HEK293 (cell line): ENCODE results near the gene STPG2.

Experiments used
- CTCF ChIA-PET: fragments of 350-600 bp; formaldehyde crosslinking; extraction: SDS; loops from one replicate; lab custom pipeline; 2021; ENCODE audit warnings: antibody characterized with exemption; lab: Yijun Ruan, JAX
- POLR2A ChIA-PET: fragments of 300-600 bp; formaldehyde crosslinking; extraction: SDS; loops from one replicate; lab custom pipeline; 2020; ENCODE audit warnings: antibody characterized with exemption, inconsistent platforms; lab: Yijun Ruan, JAX
- H3K27ac ChIP-seq: fragments of 200-500 bp; sonication (Bioruptor generic); 2 replicates; pipeline ENCODE4 v1.5.1; 2014; ENCODE audit warnings: low read depth, low read length, control low read depth, inconsistent platforms; ENCODE audit errors: extremely low read depth
- H3K36me3 ChIP-seq, 2 experiments: fragments of 200-500 bp in 1 of 2; sonication (Bioruptor generic) in 1 of 2; 1 replicate in 1 of 2; 2 replicates in 1 of 2; pipeline ENCODE4 v1.5.1; 2014 to 2017; ENCODE audit warnings: inconsistent platforms in 2 of 2, low read length in 2 of 2; ENCODE audit not compliant: control insufficient read depth in 2 of 2, insufficient read depth in 1 of 2
- H3K4me1 ChIP-seq: fragments of 200-500 bp; sonication (Bioruptor generic); 2 replicates; pipeline ENCODE4 v1.5.1; 2014; ENCODE audit warnings: mild to moderate bottlenecking, low read length, inconsistent platforms; ENCODE audit not compliant: control insufficient read depth, insufficient read depth
- H3K4me3 ChIP-seq: 2 replicates; pipeline ENCODE4 v1.5.1; 2011; ENCODE audit warnings: low read depth, mild to moderate bottlenecking, control low read depth, low read length, moderate library complexity
- H3K9me3 ChIP-seq: fragments of 200-500 bp; sonication (Bioruptor generic); 2 replicates; pipeline ENCODE4 v1.5.1; 2014; ENCODE audit warnings: low read depth, low read length, inconsistent platforms; ENCODE audit not compliant: control insufficient read depth, insufficient read depth
- HOXA7 ChIP-seq: sonication (generic); formaldehyde crosslinking; IDR thresholded peaks from 2 replicates; pipeline ENCODE4 v1.8.1; 2022; ENCODE audit warnings: missing genetic modification reagents, borderline replicate concordance
- SALL2 ChIP-seq: fragments of 450-650 bp; formaldehyde crosslinking; IDR thresholded peaks from 2 replicates; pipeline ENCODE4 v1.5.0; 2017; ENCODE audit warnings: missing biosample characterization, mild to moderate bottlenecking, missing genetic modification characterization, borderline replicate concordance
- SCRT2 ChIP-seq: fragments of 450-650 bp; formaldehyde crosslinking; IDR thresholded peaks from 2 replicates; pipeline ENCODE4 v1.5.1; 2016; ENCODE audit warnings: missing biosample characterization, missing genetic modification characterization
- ZNF112 ChIP-seq: fragments of 450-650 bp; formaldehyde crosslinking; IDR thresholded peaks from 2 replicates; pipeline ENCODE4 v1.5.0; 2017; ENCODE audit warnings: missing biosample characterization, missing genetic modification characterization
- ZNF140 ChIP-seq: fragments of 450-650 bp; formaldehyde crosslinking; IDR thresholded peaks from 2 replicates; pipeline ENCODE4 v1.5.1; 2016; ENCODE audit warnings: missing biosample characterization, missing genetic modification characterization
- ZNF214 ChIP-seq: fragments of 450-650 bp; formaldehyde crosslinking; IDR thresholded peaks from 2 replicates; pipeline ENCODE4 v1.5.1; 2017; ENCODE audit warnings: missing biosample characterization, mild to moderate bottlenecking, missing genetic modification characterization, borderline replicate concordance
- ZNF350 ChIP-seq: fragments of 450-650 bp; formaldehyde crosslinking; IDR thresholded peaks from 2 replicates; pipeline ENCODE4 v1.5.0; 2017; ENCODE audit warnings: missing biosample characterization, mild to moderate bottlenecking, missing genetic modification characterization
- ZNF585B ChIP-seq: fragments of 450-650 bp; formaldehyde crosslinking; IDR thresholded peaks from 2 replicates; pipeline ENCODE4 v1.5.1; 2016; ENCODE audit warnings: missing biosample characterization, missing genetic modification characterization
- ZNF600 ChIP-seq: fragments of 450-650 bp; formaldehyde crosslinking; IDR thresholded peaks from 2 replicates; pipeline ENCODE4 v1.5.1; 2016; ENCODE audit warnings: missing biosample characterization, missing genetic modification characterization
- ZNF670 ChIP-seq: fragments of 450-650 bp; formaldehyde crosslinking; IDR thresholded peaks from 2 replicates; pipeline ENCODE4 v1.5.1; 2016; ENCODE audit warnings: missing biosample characterization, missing genetic modification characterization, low read depth
- ZNF843 ChIP-seq: fragments of 450-650 bp; formaldehyde crosslinking; IDR thresholded peaks from 2 replicates; pipeline ENCODE4 v1.5.1; 2016; ENCODE audit warnings: missing biosample characterization, missing genetic modification characterization
- ZXDB ChIP-seq: fragments of 450-650 bp; formaldehyde crosslinking; IDR thresholded peaks from 2 replicates; pipeline ENCODE4 v1.5.1; 2016; ENCODE audit warnings: missing biosample characterization, missing genetic modification characterization
- TF ChIP-seq, protein P1 (sequence below): fragments of 450-650 bp; formaldehyde crosslinking; IDR thresholded peaks from 2 replicates; pipeline ENCODE4 v1.5.1; 2017; ENCODE audit warnings: missing biosample characterization, mild to moderate bottlenecking, missing genetic modification characterization, moderate library complexity
- TF ChIP-seq, protein P2 (sequence below): fragments of 450-650 bp; formaldehyde crosslinking; IDR thresholded peaks from 2 replicates; pipeline ENCODE4 v1.5.1; 2016; ENCODE audit warnings: missing biosample characterization, missing genetic modification characterization
- TF ChIP-seq, protein P3 (sequence below): fragments of 450-650 bp; formaldehyde crosslinking; IDR thresholded peaks from 2 replicates; pipeline ENCODE4 v1.5.1; 2016; ENCODE audit warnings: missing biosample characterization, missing genetic modification characterization, borderline replicate concordance
- TF ChIP-seq, protein P4 (sequence below): fragments of 450-650 bp; formaldehyde crosslinking; IDR thresholded peaks from 2 replicates; pipeline ENCODE4 v1.5.1; 2016; ENCODE audit warnings: missing biosample characterization, missing genetic modification characterization
- TF ChIP-seq, protein P5 (sequence below): fragments of 450-650 bp; formaldehyde crosslinking; IDR thresholded peaks from 2 replicates; pipeline ENCODE4 v1.5.1; 2016; ENCODE audit warnings: missing biosample characterization, missing genetic modification characterization
- TF ChIP-seq, protein P6 (sequence below): fragments of 450-650 bp; formaldehyde crosslinking; IDR thresholded peaks from 2 replicates; pipeline ENCODE4 v1.5.1; 2017; ENCODE audit warnings: missing biosample characterization, missing genetic modification characterization

The STPG2 gene

DNA sequence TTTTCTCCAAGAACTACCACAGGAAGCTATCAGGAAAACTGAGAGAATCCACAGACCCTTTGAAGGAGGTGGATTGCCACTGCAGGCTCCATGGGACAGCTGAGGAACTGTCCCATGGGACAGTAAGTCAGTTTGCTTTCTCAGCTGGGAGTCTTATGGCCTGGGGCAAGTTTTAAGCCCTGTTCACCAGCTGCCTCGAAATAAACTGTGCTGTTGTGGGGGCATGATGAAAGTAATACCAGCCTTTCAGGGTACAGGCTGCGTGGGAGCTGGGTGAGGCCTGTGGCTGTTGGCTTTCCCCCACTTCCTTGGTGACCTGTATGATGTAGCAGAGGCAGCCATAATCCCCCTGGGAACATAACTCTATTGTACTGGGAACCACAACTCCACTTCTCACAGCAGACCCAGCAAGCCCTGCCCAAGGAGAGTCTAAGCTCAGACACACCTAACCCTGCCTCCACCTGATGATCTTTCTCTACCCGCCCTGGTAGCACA lies 452.1 kb downstream of the STPG2 start (continued):
- TF ChIP-seq, protein P1, sequence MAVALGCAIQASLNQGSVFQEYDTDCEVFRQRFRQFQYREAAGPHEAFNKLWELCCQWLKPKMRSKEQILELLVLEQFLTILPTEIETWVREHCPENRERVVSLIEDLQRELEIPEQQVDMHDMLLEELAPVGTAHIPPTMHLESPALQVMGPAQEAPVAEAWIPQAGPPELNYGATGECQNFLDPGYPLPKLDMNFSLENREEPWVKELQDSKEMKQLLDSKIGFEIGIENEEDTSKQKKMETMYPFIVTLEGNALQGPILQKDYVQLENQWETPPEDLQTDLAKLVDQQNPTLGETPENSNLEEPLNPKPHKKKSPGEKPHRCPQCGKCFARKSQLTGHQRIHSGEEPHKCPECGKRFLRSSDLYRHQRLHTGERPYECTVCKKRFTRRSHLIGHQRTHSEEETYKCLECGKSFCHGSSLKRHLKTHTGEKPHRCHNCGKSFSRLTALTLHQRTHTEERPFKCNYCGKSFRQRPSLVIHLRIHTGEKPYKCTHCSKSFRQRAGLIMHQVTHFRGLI (tag by site-specific recombination): no peak

DNA sequence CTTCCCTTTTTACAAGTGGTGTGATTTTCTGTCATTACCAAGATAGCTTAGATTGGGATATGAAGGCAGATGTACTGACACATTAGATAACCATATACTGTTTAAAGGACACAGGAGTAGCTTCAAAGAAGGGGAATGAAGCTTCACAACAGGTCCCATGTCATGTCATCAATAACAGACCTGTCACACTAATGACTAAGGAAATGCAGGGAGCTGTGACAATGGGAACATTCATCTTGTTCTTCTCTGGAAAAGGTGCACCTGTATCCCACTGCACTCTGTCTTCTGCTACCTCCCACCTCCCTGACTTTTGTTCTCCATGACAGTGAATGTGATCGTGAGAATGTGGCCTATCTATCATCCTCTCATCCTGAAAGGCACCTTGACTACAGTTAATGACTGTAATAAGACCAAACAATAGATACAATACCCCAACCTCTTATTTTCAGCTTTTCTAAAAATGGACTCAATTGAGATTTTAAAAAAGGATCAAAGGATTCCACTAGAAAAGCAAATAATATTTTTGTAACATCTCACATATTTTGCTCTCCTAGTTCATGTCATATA lies 472.5 kb downstream of the STPG2 start:
- Histone ChIP-seq H3K4me1 (no peaks in the 10 kb centered on the region), H3K36me3 (no peaks in the 10 kb centered on the region), H3K27ac (no peak overlapping the region), H3K9me3 (no peaks in the 10 kb centered on the region), H3K4me3 (no peak overlapping the region)
- TF ChIP-seq, protein P2, sequence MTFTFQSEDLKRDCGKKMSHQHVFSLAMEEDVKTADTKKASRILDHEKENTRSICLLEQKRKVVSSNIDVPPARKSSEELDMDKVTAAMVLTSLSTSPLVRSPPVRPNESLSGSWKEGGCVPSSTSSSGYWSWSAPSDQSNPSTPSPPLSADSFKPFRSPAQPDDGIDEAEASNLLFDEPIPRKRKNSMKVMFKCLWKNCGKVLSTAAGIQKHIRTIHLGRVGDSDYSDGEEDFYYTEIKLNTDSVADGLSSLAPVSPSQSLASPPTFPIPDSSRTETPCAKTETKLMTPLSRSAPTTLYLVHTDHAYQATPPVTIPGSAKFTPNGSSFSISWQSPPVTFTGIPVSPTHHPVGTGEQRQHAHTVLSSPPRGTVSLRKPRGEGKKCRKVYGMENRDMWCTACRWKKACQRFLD (tag by site-specific recombination): no peak
- no peak for TF ChIP-seq ZNF112
- TF ChIP-seq ZNF600: no peak
- no peak for TF ChIP-seq ZXDB (tag by site-specific recombination)
- no peak for TF ChIP-seq ZNF214 (tag by site-specific recombination)
- POLR2A ChIA-PET: no interaction called here
- CTCF ChIA-PET: interaction anchor here (0.5 kb wide), 1 partner anchor 11 kb away, joined by 3 read pairs; no protein-coding TSS in a partner anchor

DNA sequence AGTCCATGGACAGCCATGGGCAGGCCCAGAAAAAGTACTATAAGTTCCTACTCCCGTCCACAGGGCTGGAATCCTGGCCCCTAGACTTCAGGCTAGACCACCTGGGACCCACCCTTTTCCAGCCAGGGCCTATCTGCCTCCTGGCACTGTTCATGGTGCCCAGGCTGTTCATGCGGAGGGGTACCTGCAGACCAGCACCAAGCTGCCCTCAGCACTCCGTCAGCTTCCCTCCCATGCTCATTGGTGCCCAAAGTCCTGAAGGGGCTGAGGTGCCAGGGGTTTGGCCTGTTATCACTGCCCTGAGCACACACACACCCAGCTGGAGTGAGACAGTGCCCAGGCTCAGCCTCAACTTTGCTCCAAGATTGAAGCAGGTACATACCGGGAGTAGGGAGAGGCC lies 477.7 kb downstream of the STPG2 start:
- TF ChIP-seq SCRT2 (tag by site-specific recombination) (no peak), ZNF140 (tag by site-specific recombination) (no peak), HOXA7 (no peak), ZNF843 (tag by site-specific recombination) (no peak), ZNF350 (tag by site-specific recombination) (no peak), ZNF670 (no peak), ZNF585B (tag by site-specific recombination) (no peak), SALL2 (tag by site-specific recombination) (no peak)
- TF ChIP-seq, protein P3, sequence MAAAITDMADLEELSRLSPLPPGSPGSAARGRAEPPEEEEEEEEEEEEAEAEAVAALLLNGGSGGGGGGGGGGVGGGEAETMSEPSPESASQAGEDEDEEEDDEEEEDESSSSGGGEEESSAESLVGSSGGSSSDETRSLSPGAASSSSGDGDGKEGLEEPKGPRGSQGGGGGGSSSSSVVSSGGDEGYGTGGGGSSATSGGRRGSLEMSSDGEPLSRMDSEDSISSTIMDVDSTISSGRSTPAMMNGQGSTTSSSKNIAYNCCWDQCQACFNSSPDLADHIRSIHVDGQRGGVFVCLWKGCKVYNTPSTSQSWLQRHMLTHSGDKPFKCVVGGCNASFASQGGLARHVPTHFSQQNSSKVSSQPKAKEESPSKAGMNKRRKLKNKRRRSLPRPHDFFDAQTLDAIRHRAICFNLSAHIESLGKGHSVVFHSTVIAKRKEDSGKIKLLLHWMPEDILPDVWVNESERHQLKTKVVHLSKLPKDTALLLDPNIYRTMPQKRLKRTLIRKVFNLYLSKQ (tag by site-specific recombination): no peak
- TF ChIP-seq, protein P4, sequence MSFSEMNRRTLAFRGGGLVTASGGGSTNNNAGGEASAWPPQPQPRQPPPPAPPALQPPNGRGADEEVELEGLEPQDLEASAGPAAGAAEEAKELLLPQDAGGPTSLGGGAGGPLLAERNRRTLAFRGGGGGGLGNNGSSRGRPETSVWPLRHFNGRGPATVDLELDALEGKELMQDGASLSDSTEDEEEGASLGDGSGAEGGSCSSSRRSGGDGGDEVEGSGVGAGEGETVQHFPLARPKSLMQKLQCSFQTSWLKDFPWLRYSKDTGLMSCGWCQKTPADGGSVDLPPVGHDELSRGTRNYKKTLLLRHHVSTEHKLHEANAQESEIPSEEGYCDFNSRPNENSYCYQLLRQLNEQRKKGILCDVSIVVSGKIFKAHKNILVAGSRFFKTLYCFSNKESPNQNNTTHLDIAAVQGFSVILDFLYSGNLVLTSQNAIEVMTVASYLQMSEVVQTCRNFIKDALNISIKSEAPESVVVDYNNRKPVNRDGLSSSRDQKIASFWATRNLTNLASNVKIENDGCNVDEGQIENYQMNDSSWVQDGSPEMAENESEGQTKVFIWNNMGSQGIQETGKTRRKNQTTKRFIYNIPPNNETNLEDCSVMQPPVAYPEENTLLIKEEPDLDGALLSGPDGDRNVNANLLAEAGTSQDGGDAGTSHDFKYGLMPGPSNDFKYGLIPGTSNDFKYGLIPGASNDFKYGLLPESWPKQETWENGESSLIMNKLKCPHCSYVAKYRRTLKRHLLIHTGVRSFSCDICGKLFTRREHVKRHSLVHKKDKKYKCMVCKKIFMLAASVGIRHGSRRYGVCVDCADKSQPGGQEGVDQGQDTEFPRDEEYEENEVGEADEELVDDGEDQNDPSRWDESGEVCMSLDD (tag by site-specific recombination): no peak
- TF ChIP-seq, protein P5, sequence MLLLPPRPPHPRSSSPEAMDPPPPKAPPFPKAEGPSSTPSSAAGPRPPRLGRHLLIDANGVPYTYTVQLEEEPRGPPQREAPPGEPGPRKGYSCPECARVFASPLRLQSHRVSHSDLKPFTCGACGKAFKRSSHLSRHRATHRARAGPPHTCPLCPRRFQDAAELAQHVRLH (tag by site-specific recombination): no peak
- TF ChIP-seq, protein P6, sequence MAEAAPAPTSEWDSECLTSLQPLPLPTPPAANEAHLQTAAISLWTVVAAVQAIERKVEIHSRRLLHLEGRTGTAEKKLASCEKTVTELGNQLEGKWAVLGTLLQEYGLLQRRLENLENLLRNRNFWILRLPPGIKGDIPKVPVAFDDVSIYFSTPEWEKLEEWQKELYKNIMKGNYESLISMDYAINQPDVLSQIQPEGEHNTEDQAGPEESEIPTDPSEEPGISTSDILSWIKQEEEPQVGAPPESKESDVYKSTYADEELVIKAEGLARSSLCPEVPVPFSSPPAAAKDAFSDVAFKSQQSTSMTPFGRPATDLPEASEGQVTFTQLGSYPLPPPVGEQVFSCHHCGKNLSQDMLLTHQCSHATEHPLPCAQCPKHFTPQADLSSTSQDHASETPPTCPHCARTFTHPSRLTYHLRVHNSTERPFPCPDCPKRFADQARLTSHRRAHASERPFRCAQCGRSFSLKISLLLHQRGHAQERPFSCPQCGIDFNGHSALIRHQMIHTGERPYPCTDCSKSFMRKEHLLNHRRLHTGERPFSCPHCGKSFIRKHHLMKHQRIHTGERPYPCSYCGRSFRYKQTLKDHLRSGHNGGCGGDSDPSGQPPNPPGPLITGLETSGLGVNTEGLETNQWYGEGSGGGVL (tag by site-specific recombination): no peak
- TF ChIP-seq, protein P2 (tag by site-specific recombination): no peak
- no peak overlapping the region for H3K27ac ChIP-seq
- CTCF ChIA-PET: interaction anchor here (0.6 kb wide), 1 partner anchor 248 kb away, joined by 3 read pairs; no protein-coding TSS in a partner anchor
- no peak overlapping the region for H3K4me3 ChIP-seq
- H3K9me3 ChIP-seq: no peaks in the 10 kb centered on the region
- H3K36me3 ChIP-seq: no peaks in the 10 kb centered on the region
- POLR2A ChIA-PET: no interaction called here
- H3K4me1 ChIP-seq: no peaks in the 10 kb centered on the region
